Measurements from ENCODE around the gene MARCHF10. TPM values are rescaled to one million over a fixed set of nuclear protein-coding genes. Genes with fewer than 3 reads are reported as not detected.

The MARCHF10 gene
- total RNA-seq, 1 experiment from 2014 or later: not detected

- no peak for TF ChIP-seq RAD21 (IDR thresholded peaks at IDR 0.05; ENCODE audit: low read depth)
- TF ChIP-seq EZH2phosphoT487 (IDR thresholded peaks at IDR 0.05; ENCODE audit: borderline replicate concordance): no peak
Observed at GRCh38 chr17:62800585-62800984, 7.5 kb downstream of the MARCHF10 start (continued).

- Histone ChIP-seq H3K9ac (ENCODE audit: low read length) (no peak overlapping the region), H3K27me3 (ENCODE audit: insufficient read depth, low read length) (no peaks in the 10 kb centered on the region), H3K27ac (ENCODE audit: low read depth, low read length) (no peak overlapping the region), H3K9me2 (ENCODE audit: insufficient read depth) (no peaks in the 10 kb centered on the region), H3K4me2 (ENCODE audit: low read length) (no peak overlapping the region), H3K4me1 (ENCODE audit: control insufficient read depth in 1 of 2, insufficient read depth in 2 of 2, low read length in 2 of 2) (no peaks in the 10 kb centered on the region), H3K4me3 (replicated peaks in 1 of 2; ENCODE audit: low read depth in 1 of 2, low read length in 2 of 2) (no peak overlapping the region), H3K9me3 (ENCODE audit: control insufficient read depth in 1 of 2, insufficient read depth in 1 of 2, low read depth in 1 of 2, low read length in 2 of 2) (no peaks in the 10 kb centered on the region), H2AFZ (ENCODE audit: low read depth, low read length, poor library complexity, severe bottlenecking) (no peak overlapping the region), H3K79me2 (ENCODE audit: insufficient read depth, low read length) (no peaks in the 10 kb centered on the region), H4K20me1 (ENCODE audit: insufficient read depth) (no peaks in the 10 kb centered on the region), H3K36me3 (ENCODE audit: control insufficient read depth in 1 of 2, insufficient read depth in 2 of 2, low read length in 2 of 2) (no peaks in the 10 kb centered on the region)
- RAD21 ChIA-PET (ENCODE audit: low non-redundant PET in 1 of 2, low total read pairs in 2 of 2, uncharacterized antibody in 2 of 2, unreplicated experiment in 2 of 2): no interaction called here
- no TSS peak for BruUV-seq (replicated peaks)
- TF ChIP-seq RAD21 (IDR thresholded peaks at IDR 0.05; ENCODE audit: low read depth) (no peak), ZNF274 (IDR thresholded peaks at IDR 0.05; ENCODE audit: low read depth, low read length) (no peak), ELF1 (IDR thresholded peaks at IDR 0.05; ENCODE audit: borderline replicate concordance, low read depth) (no peak), POLR2AphosphoS5 (IDR thresholded peaks at IDR 0.05; ENCODE audit: low read depth, low read length) (no peak)
- intact Hi-C loops (cut with micrococcal nuclease): no loop called here
- CTCF ChIA-PET: interaction anchor here (0.6 kb wide), 1 partner anchor 613 kb away, joined by 4 read pairs; no protein-coding TSS in a partner anchor
- no peak for ATAC-seq
- no peak for DNase-seq (ENCODE audit: low read depth, low spot score)
- POLR2A ChIA-PET: no interaction called here
Observed at GRCh38 chr17:62797959-62798358, 10.2 kb downstream of the MARCHF10 start.

DNA sequence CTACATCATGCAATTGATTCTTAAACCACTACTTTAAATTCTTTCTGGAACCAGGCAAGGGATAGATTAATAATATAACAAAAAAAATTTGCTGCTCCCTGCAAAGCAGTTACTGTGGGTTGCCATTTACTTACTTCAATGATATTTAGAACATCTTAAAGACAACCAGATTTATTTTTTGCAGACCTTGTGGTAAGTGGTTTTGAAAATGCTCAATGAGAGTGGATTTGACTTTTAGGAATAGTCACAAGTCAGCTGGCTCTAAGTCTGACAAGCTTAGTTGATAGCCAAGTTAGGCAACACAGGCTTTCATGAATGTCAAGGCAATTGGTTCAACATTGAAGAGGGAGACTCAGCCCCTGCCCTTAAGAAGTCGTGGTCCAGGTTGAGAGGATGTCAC is 11.8 kb downstream of the MARCHF10 start:
- Histone ChIP-seq H3K9me2 (ENCODE audit: insufficient read depth) (no peaks in the 10 kb centered on the region), H3K36me3 (ENCODE audit: control insufficient read depth in 1 of 2, insufficient read depth in 2 of 2, low read length in 2 of 2) (no peaks in the 10 kb centered on the region), H4K20me1 (ENCODE audit: insufficient read depth) (no peaks in the 10 kb centered on the region), H3K9ac (ENCODE audit: low read length) (no peak overlapping the region), H3K4me1 (ENCODE audit: control insufficient read depth in 1 of 2, insufficient read depth in 2 of 2, low read length in 2 of 2) (peaks cover 6 to 15% of the 10 kb centered on the region in 2 experiments), H3K79me2 (ENCODE audit: insufficient read depth, low read length) (no peaks in the 10 kb centered on the region), H3K4me3 (replicated peaks in 1 of 2; ENCODE audit: low read depth in 1 of 2, low read length in 2 of 2) (no peak overlapping the region), H3K9me3 (ENCODE audit: control insufficient read depth in 1 of 2, insufficient read depth in 1 of 2, low read depth in 1 of 2, low read length in 2 of 2) (no peaks in the 10 kb centered on the region), H3K27me3 (ENCODE audit: insufficient read depth, low read length) (no peaks in the 10 kb centered on the region), H2AFZ (ENCODE audit: low read depth, low read length, poor library complexity, severe bottlenecking) (no peak overlapping the region), H3K27ac (ENCODE audit: low read depth, low read length) (no peak overlapping the region), H3K4me2 (ENCODE audit: low read length) (no peak overlapping the region)
- BruUV-seq (replicated peaks): no TSS peak
- TF ChIP-seq POLR2AphosphoS5 (IDR thresholded peaks at IDR 0.05; ENCODE audit: low read depth, low read length) (no peak), ATF3 (IDR thresholded peaks at IDR 0.05) (no peak), YY1 (IDR thresholded peaks at IDR 0.05; ENCODE audit: extremely low read depth, insufficient replicate concordance, low read depth, low read length) (no peak), SIN3A (IDR thresholded peaks at IDR 0.05; ENCODE audit: low read depth) (no peak), FOSL1 (IDR thresholded peaks at IDR 0.05; ENCODE audit: low read depth) (no peak), EZH2 (IDR thresholded peaks at IDR 0.05) (no peak)
- ATAC-seq (no peak), DNase-seq (ENCODE audit: low read depth, low spot score) (no peak)
- POLR2A ChIA-PET: no interaction called here
- CTCF ChIA-PET: no interaction called here
- RAD21 ChIA-PET (ENCODE audit: low non-redundant PET in 1 of 2, low total read pairs in 2 of 2, uncharacterized antibody in 2 of 2, unreplicated experiment in 2 of 2): no interaction called here
- intact Hi-C loops (cut with micrococcal nuclease): no loop called here
